GM12892 (cell line): ENCODE measurements around the gene B3GNT5.

ENCODE experiments used
- DNase-seq: peaks from one replicate; pipeline ENCODE4 v3.0.0; 2011; ENCODE audit not compliant: insufficient read length
- FAIRE-seq: peaks from 2 replicates; lab custom pipeline; 2011; peaks lifted over from hg19 to GRCh38; lab: Jason Lieb, UNC
- POLR2A ChIP-seq: IDR thresholded peaks from 2 replicates; pipeline ENCODE4 v1.6.1; 2011; ENCODE audit warnings: low read depth, low read length, control low read depth
- POLR2AphosphoS5 ChIP-seq: IDR thresholded peaks from 2 replicates; pipeline ENCODE4 v1.6.1; 2011; ENCODE audit warnings: low read depth, low read length, control low read depth
- TAF1 ChIP-seq: IDR thresholded peaks from 2 replicates; pipeline ENCODE4 v1.6.1; 2011; ENCODE audit warnings: low read depth, mild to moderate bottlenecking, control low read depth, low read length, borderline replicate concordance

The B3GNT5 gene

GRCh38 chr3:183259087-183259486 is 6.0 kb downstream of the B3GNT5 start:
- FAIRE-seq (no peak), DNase-seq (no peak)
- TF ChIP-seq TAF1 (no peak), POLR2AphosphoS5 (no peak), POLR2A (no peak)

- DNase-seq (no peak), FAIRE-seq (no peak)
- no peak for TF ChIP-seq POLR2AphosphoS5
- TF ChIP-seq TAF1 = no peak
- TF ChIP-seq POLR2A = no peak
Observed at GRCh38 chr3:183259621-183260020, 6.6 kb downstream of the B3GNT5 start.

- FAIRE-seq (no peak), DNase-seq (no peak)
- TF ChIP-seq POLR2A (no peak), TAF1 (no peak), POLR2AphosphoS5 (no peak)
Observed at GRCh38 chr3:183260167-183260904, 7.3 kb downstream of the B3GNT5 start.

GRCh38 chr3:183261151-183261724 is 8.2 kb downstream of the B3GNT5 start:
- TF ChIP-seq POLR2A = no peak
- TF ChIP-seq TAF1 = no peak
- TF ChIP-seq POLR2AphosphoS5 = no peak
- DNase-seq (no peak), FAIRE-seq (no peak)

- TF ChIP-seq POLR2A (no peak), POLR2AphosphoS5 (no peak), TAF1 (no peak)
Observed at GRCh38 chr3:183262875-183263378, 9.9 kb downstream of the B3GNT5 start.

GRCh38 chr3:183264268-183264667 is 11.2 kb downstream of the B3GNT5 start:
- TF ChIP-seq POLR2A (no peak), TAF1 (no peak), POLR2AphosphoS5 (no peak)

More at GRCh38 chr3:183262875-183263378, 9.9 kb downstream of the B3GNT5 start:
- no peak for FAIRE-seq
- no peak for DNase-seq

GRCh38 chr3:183265157-183265642 is 12.1 kb downstream of the B3GNT5 start:
- FAIRE-seq (no peak), DNase-seq (no peak)
- TF ChIP-seq TAF1 = no peak

More at GRCh38 chr3:183264268-183264667, 11.2 kb downstream of the B3GNT5 start:
- no peak for DNase-seq
- no peak for FAIRE-seq

- TF ChIP-seq POLR2AphosphoS5 = no peak
- no peak for DNase-seq
- no peak for FAIRE-seq
Observed at GRCh38 chr3:183265834-183266417, 12.9 kb downstream of the B3GNT5 start.

- TF ChIP-seq POLR2AphosphoS5 = no peak
- no peak for TF ChIP-seq TAF1
- no peak for DNase-seq
- FAIRE-seq = no peak
Observed at GRCh38 chr3:183266454-183266853, 13.4 kb downstream of the B3GNT5 start.

- no peak for FAIRE-seq
Observed at GRCh38 chr3:183267140-183267539, 14.1 kb downstream of the B3GNT5 start.

GRCh38 chr3:183268366-183268765 is 15.3 kb downstream of the B3GNT5 start:
- TF ChIP-seq POLR2A = no peak
- TF ChIP-seq POLR2AphosphoS5 = no peak
- no peak for TF ChIP-seq TAF1
- FAIRE-seq (no peak), DNase-seq (no peak)

More at GRCh38 chr3:183267140-183267539, 14.1 kb downstream of the B3GNT5 start:
- DNase-seq = no peak
- TF ChIP-seq POLR2A (no peak), POLR2AphosphoS5 (no peak), TAF1 (no peak)
